ENCODE measurements around the gene ST3GAL3. TPM values are rescaled to one million over a fixed set of nuclear protein-coding genes. Genes with fewer than 3 reads are reported as not detected.

The ST3GAL3 gene
- total and polyA plus RNA-seq, 10 of the 15 experiments (the other 5 are each of a cell fraction or from before 2014, with no cell fraction given): 1.2 to 19.3 (median 11.0) TPM

DNA sequence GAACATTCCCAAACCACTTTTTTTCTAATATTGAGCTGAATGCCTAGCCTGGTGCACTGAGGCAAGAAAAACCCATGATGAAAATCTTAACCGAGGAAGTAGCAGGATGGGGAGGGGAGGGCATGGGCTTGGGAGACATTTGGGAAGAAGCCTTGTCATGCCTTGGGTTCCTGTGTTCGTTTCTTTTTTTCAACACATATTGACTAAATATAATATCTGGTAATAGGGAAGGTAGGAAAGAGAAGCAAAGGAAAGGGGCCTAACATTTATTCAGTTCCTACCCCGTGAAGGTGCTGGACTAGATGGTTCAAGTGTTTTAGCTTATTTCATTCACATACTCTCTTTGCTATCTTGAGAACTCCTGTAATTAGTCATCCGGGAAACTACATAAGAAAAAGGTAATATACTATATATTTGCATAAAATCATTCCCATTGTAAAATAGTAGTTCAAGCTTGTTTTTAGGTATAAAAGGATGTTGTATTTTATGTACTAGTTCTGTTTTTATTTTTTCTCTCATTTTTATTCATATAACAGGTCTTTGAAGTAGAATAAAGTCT, 62.1 kb downstream of the ST3GAL3 start (continued):
- TF ChIP-seq, protein P1, sequence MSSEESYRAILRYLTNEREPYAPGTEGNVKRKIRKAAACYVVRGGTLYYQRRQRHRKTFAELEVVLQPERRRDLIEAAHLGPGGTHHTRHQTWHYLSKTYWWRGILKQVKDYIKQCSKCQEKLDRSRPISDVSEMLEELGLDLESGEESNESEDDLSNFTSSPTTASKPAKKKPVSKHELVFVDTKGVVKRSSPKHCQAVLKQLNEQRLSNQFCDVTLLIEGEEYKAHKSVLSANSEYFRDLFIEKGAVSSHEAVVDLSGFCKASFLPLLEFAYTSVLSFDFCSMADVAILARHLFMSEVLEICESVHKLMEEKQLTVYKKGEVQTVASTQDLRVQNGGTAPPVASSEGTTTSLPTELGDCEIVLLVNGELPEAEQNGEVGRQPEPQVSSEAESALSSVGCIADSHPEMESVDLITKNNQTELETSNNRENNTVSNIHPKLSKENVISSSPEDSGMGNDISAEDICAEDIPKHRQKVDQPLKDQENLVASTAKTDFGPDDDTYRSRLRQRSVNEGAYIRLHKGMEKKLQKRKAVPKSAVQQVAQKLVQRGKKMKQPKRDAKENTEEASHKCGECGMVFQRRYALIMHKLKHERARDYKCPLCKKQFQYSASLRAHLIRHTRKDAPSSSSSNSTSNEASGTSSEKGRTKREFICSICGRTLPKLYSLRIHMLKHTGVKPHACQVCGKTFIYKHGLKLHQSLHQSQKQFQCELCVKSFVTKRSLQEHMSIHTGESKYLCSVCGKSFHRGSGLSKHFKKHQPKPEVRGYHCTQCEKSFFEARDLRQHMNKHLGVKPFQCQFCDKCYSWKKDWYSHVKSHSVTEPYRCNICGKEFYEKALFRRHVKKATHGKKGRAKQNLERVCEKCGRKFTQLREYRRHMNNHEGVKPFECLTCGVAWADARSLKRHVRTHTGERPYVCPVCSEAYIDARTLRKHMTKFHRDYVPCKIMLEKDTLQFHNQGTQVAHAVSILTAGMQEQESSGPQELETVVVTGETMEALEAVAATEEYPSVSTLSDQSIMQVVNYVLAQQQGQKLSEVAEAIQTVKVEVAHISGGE (CRISPR knock-in tag; IDR thresholded peaks at IDR 0.05): no peak
- TF ChIP-seq RBBP5 (conservative IDR thresholded peaks at IDR 0.05) (no peak), TCF3 (IDR thresholded peaks at IDR 0.05; ENCODE audit: borderline replicate concordance, insufficient read depth, low read depth, low read length) (no peak), RAD21 (IDR thresholded peaks at IDR 0.05; ENCODE audit: insufficient read depth, low read depth, low read length) (no peak), KLF5 (IDR thresholded peaks at IDR 0.05; ENCODE audit: partially characterized antibody) (no peak), FOS (IDR thresholded peaks at IDR 0.05; ENCODE audit: borderline replicate concordance, extremely low read depth, insufficient read length) (no peak), DPF2 (IDR thresholded peaks at IDR 0.05) (no peak), BHLHE40 (IDR thresholded peaks at IDR 0.05; ENCODE audit: borderline replicate concordance in 1 of 2, low read depth in 2 of 2, low read length in 1 of 2) (no peak), ASH2L (IDR thresholded peaks at IDR 0.05; ENCODE audit: borderline replicate concordance, low read depth) (no peak), TARDBP (IDR thresholded peaks at IDR 0.05; ENCODE audit: borderline replicate concordance) (no peak), EGR1 (IDR thresholded peaks at IDR 0.05; ENCODE audit: borderline replicate concordance in 1 of 2, low read depth in 2 of 2, low read length in 2 of 2) (no peak)
- TF ChIP-seq, protein P2, sequence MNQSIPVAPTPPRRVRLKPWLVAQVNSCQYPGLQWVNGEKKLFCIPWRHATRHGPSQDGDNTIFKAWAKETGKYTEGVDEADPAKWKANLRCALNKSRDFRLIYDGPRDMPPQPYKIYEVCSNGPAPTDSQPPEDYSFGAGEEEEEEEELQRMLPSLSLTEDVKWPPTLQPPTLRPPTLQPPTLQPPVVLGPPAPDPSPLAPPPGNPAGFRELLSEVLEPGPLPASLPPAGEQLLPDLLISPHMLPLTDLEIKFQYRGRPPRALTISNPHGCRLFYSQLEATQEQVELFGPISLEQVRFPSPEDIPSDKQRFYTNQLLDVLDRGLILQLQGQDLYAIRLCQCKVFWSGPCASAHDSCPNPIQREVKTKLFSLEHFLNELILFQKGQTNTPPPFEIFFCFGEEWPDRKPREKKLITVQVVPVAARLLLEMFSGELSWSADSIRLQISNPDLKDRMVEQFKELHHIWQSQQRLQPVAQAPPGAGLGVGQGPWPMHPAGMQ (IDR thresholded peaks at IDR 0.05; ENCODE audit: borderline replicate concordance): no peak
- TF ChIP-seq, protein P3, sequence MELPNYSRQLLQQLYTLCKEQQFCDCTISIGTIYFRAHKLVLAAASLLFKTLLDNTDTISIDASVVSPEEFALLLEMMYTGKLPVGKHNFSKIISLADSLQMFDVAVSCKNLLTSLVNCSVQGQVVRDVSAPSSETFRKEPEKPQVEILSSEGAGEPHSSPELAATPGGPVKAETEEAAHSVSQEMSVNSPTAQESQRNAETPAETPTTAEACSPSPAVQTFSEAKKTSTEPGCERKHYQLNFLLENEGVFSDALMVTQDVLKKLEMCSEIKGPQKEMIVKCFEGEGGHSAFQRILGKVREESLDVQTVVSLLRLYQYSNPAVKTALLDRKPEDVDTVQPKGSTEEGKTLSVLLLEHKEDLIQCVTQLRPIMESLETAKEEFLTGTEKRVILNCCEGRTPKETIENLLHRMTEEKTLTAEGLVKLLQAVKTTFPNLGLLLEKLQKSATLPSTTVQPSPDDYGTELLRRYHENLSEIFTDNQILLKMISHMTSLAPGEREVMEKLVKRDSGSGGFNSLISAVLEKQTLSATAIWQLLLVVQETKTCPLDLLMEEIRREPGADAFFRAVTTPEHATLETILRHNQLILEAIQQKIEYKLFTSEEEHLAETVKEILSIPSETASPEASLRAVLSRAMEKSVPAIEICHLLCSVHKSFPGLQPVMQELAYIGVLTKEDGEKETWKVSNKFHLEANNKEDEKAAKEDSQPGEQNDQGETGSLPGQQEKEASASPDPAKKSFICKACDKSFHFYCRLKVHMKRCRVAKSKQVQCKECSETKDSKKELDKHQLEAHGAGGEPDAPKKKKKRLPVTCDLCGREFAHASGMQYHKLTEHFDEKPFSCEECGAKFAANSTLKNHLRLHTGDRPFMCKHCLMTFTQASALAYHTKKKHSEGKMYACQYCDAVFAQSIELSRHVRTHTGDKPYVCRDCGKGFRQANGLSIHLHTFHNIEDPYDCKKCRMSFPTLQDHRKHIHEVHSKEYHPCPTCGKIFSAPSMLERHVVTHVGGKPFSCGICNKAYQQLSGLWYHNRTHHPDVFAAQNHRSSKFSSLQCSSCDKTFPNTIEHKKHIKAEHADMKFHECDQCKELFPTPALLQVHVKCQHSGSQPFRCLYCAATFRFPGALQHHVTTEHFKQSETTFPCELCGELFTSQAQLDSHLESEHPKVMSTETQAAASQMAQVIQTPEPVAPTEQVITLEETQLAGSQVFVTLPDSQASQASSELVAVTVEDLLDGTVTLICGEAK (IDR thresholded peaks at IDR 0.05; ENCODE audit: borderline replicate concordance): no peak
- TF ChIP-seq, protein P4, sequence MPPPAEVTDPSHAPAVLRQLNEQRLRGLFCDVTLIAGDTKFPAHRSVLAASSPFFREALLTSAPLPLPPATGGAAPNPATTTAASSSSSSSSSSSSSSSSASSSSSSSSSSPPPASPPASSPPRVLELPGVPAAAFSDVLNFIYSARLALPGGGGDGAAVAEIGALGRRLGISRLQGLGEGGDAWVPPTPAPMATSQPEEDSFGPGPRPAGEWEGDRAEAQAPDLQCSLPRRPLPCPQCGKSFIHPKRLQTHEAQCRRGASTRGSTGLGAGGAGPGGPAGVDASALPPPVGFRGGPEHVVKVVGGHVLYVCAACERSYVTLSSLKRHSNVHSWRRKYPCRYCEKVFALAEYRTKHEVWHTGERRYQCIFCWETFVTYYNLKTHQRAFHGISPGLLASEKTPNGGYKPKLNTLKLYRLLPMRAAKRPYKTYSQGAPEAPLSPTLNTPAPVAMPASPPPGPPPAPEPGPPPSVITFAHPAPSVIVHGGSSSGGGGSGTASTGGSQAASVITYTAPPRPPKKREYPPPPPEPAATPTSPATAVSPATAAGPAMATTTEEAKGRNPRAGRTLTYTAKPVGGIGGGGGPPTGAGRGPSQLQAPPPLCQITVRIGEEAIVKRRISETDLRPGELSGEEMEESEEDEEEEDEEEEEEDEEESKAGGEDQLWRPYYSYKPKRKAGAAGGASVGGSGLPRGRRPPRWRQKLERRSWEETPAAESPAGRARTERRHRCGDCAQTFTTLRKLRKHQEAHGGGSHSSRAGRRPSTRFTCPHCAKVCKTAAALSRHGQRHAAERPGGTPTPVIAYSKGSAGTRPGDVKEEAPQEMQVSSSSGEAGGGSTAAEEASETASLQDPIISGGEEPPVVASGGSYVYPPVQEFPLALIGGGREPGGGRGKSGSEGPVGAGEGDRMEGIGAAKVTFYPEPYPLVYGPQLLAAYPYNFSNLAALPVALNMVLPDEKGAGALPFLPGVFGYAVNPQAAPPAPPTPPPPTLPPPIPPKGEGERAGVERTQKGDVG (CRISPR knock-in tag; IDR thresholded peaks at IDR 0.05): no peak

Data from GM12878 (cell line).